Bronchial epithelial cell (primary cell): ENCODE measurements around the gene CHST1. TPM values are rescaled to one million over a fixed set of nuclear protein-coding genes. Genes with fewer than 3 reads are reported as not detected.
A peak's percentile ranks its signal among the peaks of the same experiment; 100 is the strongest.

Experiments used
- DNase-seq: peaks from one replicate; pipeline ENCODE4 v3.0.0-alpha.2; 2010; ENCODE audit warnings: low read depth
- FAIRE-seq: peaks from 2 replicates; lab custom pipeline; 2011; peaks lifted over from hg19 to GRCh38; lab: Jason Lieb, UNC
- H3K27me3 ChIP-seq: 2 replicates; pipeline ENCODE4 v1.5.1; 2011; ENCODE audit warnings: low read length; ENCODE audit not compliant: control insufficient read depth, insufficient read depth
- H3K36me3 ChIP-seq: 2 replicates; pipeline ENCODE4 v1.5.1; 2011; ENCODE audit warnings: low read length; ENCODE audit not compliant: control insufficient read depth, insufficient read depth
- H3K4me3 ChIP-seq: 2 replicates; pipeline ENCODE4 v1.5.1; 2011; ENCODE audit warnings: mild to moderate bottlenecking, low read depth, low read length, control low read depth
- CTCF ChIP-seq: IDR thresholded peaks from 2 replicates; pipeline ENCODE4 v1.5.1; 2011; ENCODE audit warnings: mild to moderate bottlenecking, moderate library complexity, low read length, control low read depth, inconsistent platforms; ENCODE audit not compliant: insufficient read depth, severe bottlenecking
- total RNA-seq: library from RNA; depleted of rRNA; stranded (reverse); fragments of >200 nt; gene quantifications from 2 replicates; pipeline ENCODE4 v1.2.1, GENCODE V29; 2014

The CHST1 gene
- total RNA-seq, 1 donor from 2014 or later = 0.26 TPM

DNA sequence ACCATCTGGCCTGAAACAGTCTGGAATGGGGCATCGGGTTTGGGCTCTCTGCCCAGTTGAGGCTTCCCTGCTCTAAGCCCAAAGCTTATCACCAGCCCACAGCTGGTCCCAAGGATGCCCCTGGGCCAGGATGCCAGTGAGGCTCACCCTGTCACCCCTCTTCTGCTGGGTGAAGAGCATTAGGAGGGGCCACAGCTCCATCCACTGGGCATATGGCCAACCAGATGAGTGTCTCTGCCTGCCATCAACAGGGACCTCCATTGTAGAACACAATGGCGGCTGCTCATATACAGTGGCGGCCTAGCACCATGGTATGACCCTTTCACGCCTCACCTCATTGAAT, 5.6 kb downstream of the CHST1 start:
- Histone ChIP-seq H3K4me3 (no peak overlapping the region), H3K36me3 (no peaks in the 10 kb centered on the region), H3K27me3 (peaks cover 34% of the 10 kb centered on the region)
- FAIRE-seq = no peak
- TF ChIP-seq CTCF = no peak
- DNase-seq = no peak

- no peak for FAIRE-seq
- H3K4me3 ChIP-seq = no peak overlapping the region
- DNase-seq = no peak
- no peak for TF ChIP-seq CTCF
- H3K27me3 ChIP-seq = peaks cover 30% of the 10 kb centered on the region
- H3K36me3 ChIP-seq = no peaks in the 10 kb centered on the region
These were observed 6.2 kb downstream of the CHST1 start for GRCh38 chr11:45659031-45659817.

DNA sequence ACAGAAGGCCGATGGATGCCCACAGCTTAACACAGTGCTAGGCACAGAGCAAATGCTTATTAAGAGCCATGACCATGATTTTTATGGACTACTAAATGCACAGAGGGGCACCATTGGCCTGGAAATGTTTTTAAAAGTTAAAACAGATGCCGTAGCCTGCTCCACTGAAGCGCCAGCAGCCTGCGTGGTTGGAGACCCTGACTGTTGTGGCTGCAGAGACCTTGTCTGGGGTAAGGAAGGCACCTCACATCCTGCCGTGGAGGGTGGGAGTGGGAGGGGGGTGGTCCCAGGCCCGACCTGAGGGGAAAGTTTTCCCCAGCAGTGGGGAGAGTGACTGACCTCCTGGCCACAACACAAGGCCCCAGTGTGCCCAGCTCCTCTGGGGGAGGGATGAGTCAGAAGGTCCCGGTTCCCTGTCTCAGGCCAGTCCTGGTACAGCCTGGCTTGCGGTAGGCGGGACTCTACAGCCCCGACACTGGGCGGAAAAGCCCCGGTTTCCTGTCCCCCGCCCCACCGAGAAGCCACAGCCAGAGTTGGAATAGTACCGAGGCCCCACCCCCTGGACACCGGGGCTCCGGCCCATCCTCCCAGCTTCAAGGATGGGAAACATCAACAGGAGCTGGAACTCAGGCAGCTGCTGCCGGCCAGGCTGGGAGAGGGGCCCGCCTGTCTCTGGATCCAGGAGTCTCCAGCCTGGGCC, 7.0 kb downstream of the CHST1 start:
- no peak for FAIRE-seq
- Histone ChIP-seq H3K4me3 (no peak overlapping the region), H3K36me3 (no peaks in the 10 kb centered on the region), H3K27me3 (peaks cover 24% of the 10 kb centered on the region)
- DNase-seq = no peak
- TF ChIP-seq CTCF = no peak

DNA sequence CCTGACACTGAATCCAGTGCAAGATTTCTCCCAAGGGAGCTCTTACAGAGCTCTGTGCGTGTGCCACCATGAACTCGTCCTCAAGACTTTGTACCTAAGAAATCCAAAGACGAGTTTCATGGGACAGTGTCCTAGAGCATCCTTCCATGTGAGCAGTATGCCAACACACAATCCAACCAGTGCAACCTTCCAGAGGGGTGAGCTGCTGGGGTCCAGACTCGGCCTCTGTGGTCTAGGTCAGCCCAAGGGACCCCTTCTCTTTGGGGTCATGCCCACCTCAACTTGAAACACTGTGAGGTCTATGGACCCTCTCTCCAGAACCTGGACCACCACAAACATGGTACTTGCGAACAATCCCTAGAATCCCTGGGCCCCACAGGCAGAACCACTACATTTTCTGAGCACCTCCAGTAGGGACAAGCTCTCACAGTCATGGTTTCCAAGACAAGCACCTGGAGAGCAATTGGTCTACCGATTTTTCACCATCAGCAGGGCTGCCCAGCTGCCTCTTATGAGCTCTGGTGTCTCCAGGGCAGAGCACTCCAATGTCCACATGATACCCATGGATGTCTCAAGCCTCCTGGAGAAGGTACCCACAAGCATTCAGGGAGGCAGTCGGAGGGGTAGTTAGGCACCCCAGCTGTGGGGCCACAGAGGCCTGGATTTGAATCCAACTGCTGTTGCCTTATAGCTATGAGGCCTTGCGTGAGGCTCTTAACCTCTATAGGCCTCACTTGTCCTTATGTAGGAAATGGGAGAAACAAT, 7.7 kb downstream of the CHST1 start:
- no peak overlapping the region for H3K4me3 ChIP-seq
- peaks cover 16% of the 10 kb centered on the region for H3K27me3 ChIP-seq
- DNase-seq = no peak
- TF ChIP-seq CTCF = no peak
- no peaks in the 10 kb centered on the region for H3K36me3 ChIP-seq
- peak; percentile 7 for FAIRE-seq

GRCh38 chr11:45655831-45656230, 9.6 kb downstream of the CHST1 start:
- DNase-seq = no peak
- Histone ChIP-seq H3K36me3 (no peaks in the 10 kb centered on the region), H3K27me3 (peaks cover 3% of the 10 kb centered on the region), H3K4me3 (no peak overlapping the region)
- no peak for TF ChIP-seq CTCF
- FAIRE-seq = no peak
